ENCODE data around the gene PRXL2A.
"Not testable (repeated sequence)": the region's sequence is repeated elsewhere in the genome, so short reads cannot be mapped to it uniquely, and the experiment has no call there.

Gene PRXL2A

DNA sequence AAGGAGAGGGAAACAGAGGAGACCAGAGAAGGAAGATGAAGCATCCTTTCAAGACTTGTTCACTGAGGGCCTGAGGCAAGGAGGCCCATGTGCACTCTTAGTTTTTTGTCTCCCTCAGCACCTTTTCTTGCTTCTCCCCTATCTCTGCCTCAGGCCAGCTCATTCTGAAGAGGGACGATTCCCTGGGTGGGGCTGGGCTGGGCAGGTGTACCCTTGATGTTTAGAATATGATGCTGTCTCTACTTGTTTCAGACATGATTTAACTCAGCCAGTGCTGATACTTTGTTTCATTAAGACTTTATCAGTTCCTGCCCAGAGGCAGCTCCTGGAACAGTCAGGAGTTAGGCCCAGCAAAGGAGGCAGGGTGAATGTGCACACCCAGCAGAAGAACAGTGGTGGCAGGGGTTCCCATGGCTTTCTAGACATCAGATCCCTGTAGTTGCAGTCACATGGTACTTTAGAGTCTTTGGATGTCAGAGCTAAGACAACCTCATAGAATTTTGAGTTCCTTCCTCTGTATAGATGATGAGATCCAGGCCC is 3.4 kb downstream of the PRXL2A start:
- DNase-seq (ENCODE audit: low read depth): no peak

DNA sequence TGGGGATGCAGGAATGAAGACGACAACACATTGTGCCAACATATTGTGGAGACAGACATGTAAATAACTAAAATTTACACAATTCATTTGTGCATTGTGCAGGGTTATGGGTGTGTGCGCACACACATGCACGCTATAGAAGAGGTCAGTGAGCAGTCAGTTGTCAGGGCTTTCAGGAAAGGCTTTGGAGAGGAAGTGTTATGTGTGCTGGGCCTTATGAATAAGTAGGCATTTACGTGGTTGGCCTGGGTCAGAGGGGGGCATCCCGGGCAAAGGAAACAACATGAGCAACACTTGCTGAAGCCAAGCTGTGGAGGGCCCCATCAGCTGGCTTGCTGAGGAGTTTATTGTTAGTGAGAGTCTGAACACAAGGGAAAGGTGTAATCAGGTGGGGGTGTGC is 4.1 kb downstream of the PRXL2A start:
- no peak for DNase-seq (ENCODE audit: low read depth)

- DNase-seq (ENCODE audit: low read depth): no peak
Observed at GRCh38 chr10:80413271-80413996, 5.1 kb downstream of the PRXL2A start.

DNA sequence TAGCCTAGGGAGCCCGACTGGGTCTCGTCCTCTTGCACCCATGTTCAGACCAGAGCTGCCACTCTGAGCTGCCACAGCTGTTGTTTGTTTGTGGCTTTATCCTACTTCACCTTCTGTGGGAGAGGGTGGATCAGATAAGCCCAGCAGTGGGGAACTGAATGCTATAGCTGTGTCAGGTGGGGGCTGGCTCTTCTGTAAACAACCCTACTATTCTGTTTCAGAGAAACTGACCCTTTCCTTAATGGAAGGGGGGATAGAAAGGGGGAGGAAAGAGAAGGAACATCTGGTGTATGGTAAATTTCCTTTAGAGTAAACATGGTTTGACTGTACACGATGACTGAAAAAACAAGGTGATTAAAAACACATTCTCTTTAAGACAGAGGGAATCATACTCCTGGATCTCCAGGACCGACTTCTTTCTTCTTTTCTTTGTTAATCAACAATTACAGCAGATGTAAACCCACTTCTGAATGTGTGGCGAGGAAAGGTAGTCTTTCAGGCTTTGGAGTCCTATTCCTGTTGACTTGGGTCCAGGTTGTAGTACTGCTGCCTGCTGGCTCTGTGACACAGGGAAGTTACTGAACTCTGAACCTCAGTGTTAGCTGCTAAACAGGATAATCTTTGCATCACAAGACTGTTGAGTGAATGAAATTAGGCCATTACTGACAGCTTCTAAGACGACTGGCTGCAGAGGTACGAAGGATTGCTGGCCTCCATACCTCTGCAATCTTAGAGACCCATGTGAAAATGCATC is 6.0 kb downstream of the PRXL2A start:
- DNase-seq (ENCODE audit: low read depth): no peak

DNA sequence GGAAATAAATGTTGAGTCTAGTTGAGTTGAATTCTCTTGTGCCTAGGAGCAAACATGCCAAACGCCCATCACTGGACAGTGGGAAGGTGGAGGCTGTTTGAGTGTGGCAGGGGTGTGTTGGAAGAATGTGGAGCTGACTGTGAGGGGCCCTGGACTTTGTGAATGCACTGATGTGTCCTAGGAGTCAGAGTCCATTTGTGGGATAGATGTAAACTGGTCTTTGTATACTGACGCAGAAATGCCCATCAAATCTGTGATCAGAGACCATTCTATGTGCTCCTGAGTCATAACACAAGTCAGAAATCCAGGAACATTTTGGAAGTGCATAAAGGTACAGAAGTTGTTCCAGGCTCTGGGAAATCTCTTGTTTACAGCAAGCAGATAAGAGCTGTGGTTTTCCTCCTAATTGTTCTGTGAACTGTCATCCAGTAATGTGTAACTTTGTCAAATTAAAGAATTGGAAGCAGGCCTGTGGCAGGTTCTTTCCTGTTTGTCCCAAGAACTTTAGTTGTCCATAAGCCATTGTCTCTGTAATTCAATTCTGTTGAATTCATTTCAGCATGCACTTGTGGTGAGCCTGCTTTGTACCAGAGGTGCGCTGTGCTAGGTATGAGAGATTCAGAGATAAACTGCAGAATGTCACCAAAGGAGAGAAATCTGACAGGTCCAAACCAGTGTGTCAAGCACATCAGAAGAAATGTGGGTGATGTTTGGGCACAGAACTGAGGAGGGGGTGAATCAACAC is 7.6 kb downstream of the PRXL2A start:
- no peak for DNase-seq (ENCODE audit: low read depth)

GRCh38 chr10:80416479-80417098 is 8.2 kb downstream of the PRXL2A start:
- no peak for DNase-seq (ENCODE audit: low read depth)

GRCh38 chr10:80417256-80417655 is 8.9 kb downstream of the PRXL2A start:
- not testable (repeated sequence) for DNase-seq (ENCODE audit: low read depth)

DNA sequence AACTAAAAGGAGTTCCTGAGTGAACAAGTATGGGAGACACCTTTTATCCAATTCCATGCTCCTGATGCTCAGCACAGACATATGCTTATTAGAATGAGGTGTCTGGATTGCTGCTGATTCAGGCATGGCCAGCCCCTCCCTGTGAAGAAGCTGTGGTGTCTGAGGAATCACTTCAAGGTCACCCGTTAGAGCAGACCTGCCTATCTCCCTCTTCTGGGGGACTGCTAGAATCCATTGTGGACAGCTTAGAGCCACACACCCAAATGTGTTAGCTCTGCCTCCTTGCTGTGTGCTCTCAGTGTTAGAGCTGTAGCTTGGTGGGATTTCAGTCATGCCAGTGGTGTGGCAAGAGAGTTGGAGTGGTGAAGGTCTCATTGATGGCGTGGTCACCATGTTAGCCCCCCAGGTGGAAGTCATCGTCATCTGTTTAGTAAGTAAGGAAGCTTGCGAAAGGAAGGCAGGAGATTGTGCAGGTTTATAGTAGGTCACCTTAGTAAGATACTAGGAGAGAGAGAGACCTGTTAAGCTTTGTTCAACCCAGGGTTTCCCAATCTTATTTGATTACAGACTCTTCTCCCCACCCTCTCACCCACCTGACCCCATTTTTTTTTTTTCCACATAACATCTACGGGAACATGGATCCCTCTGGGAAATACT is 12.8 kb downstream of the PRXL2A start:
- DNase-seq (ENCODE audit: low read depth): no peak

DNA sequence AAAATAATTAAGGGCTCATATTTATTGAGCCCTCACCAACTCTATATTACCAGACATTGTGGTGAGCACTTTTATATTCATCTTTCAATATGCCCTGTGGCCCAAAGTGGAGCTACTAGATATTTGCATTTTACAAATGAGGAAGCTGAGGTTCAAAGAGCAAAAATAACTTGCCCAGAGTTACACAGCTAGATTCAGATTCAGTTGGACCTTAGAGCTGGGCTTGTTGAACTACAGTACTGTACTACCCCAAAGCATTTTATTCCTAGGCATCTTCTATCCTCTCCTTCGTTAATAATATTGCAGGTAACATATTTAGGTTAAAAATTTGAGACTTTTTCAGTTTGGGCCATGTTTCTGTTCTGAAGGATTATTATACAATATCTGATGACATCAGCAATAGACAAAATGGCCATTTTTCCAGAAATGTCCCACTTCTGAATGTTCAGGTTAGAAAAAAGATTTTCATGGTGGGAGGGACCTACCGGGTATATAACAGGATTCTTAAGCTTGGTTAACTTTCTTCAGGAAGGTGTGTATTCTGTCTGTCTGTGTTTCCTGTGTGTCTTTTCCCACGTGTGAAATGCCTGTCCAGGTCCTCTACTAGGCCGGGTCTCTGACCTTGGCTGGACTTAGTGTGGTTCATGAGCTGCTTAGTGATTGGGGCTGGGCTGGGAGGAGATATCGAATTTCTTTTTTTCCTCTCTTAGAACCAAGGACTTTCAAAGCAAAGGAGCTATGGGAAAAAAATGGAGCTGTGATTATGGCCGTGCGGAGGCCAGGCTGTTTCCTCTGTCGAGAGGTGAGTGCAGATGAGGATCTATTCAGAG is 13.6 kb downstream of the PRXL2A start:
- DNase-seq (ENCODE audit: low read depth): no peak

- no peak for DNase-seq (ENCODE audit: low read depth)
Observed at GRCh38 chr10:80425901-80426300, 17.6 kb downstream of the PRXL2A start.

- DNase-seq (ENCODE audit: low read depth): no peak
Observed at GRCh38 chr10:80427541-80427940, 19.2 kb downstream of the PRXL2A start.

DNA sequence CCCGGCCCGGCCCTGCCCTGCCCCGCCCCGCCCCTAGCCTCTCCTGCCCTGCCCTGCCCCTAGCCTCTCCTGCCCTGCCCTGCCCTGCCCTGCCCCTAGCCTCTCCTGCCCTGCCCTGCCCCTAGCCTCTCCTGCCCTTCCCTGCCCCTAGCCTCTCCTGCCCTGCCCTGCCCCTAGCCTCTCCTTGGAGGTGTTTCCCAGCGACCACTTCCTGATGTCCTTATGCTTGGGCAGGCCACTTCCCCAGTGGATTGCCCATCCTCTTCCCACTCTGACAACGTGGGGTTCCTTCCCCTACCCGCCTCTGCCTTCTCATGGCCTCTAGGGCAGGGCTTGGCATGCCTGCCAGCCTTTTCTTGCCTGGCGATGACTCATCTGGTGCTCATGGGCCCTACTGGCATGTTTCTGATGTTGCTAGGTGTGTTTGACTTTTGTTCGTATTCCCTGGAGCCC is 21.2 kb downstream of the PRXL2A start:
- no peak for DNase-seq (ENCODE audit: low read depth)

DNA sequence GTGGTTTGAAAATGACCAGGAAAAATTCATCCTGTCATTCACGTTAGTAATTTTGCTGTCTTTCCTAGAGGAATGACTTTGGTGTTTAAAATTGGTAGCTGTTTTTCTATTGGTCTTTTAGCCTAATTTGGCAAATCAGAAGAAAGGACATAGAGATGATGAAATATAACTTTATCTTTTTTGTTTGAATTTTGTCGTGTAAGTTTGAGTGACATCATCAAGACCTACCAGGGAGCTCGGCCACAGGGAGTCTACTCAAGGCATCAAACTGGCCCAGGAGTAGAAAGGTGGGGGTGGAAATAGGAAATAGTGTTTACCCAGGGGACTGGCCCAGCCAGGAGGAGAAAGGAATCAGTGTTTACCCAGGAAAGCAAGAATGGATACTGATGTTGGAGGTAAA is 24.8 kb downstream of the PRXL2A start:
- no peak for DNase-seq (ENCODE audit: low read depth)

GRCh38 chr10:80436446-80437098 is 28.2 kb downstream of the PRXL2A start:
- no peak for DNase-seq (ENCODE audit: low read depth)

DNA sequence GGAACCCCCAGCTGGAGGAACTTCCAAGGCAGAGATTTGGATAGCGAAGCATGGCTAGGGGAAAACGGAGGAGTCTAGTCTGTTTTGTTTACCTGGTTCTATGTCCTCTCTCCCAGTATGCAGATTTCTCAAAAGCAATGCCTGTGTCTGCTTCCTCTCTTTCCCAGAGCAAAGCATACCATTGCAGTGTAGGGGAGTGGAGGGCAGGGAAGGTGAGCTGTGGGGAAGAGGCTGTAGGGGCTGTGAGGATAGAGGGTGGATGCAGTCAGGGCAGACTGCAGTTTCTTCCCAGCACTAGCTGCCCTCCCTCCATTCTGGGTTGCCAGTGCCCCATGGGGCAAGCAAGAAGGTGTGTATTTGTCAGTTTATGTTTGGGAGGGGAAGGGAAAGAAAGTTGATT is 28.9 kb downstream of the PRXL2A start:
- DNase-seq (ENCODE audit: low read depth): no peak

- DNase-seq (ENCODE audit: low read depth): no peak
Observed at GRCh38 chr10:80441831-80442230, 33.5 kb downstream of the PRXL2A start.

DNA sequence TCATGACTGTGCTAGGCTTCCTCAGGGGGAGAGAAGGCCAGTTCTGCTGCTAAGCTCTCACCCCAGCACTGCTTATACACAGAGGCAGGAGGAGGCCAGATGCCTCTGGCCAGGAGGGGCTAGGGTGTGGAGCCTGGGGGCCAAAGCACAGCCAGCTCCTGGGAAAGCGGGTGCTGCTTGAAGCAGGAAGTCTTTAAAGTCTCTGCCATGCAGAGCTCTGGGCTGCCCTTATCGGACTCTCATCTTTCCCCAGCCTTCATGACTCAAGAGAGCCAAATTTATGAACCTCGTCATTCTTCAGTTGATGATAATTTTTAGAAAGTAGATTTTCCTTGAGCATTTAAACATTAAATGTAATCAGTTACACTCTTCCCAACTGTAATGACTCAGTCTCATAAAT is 34.5 kb downstream of the PRXL2A start:
- DNase-seq (ENCODE audit: low read depth): no peak

GRCh38 chr10:80443531-80443974 is 35.2 kb downstream of the PRXL2A start:
- no peak for DNase-seq (ENCODE audit: low read depth)

DNA sequence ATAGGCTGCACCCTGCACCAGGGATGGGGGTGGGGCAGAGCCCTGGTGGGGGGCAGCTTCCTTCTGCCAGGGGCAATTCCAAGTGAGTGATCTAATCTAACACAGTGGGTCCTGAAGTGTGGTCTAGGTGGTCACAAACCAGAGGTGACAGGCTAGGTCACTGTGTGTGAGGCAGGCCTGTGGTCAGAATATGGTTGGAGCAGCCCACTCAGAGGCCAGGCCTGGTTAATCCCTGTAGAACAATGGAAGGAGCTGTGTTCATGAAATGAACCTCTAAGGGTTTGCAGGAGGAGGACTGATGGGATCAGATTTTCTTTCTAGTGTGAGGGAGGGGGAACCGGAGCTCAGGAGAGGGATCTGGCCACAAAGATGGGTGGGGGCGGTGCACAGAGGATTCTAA is 35.8 kb downstream of the PRXL2A start:
- DNase-seq (ENCODE audit: low read depth): no peak

All from activated T-cell treated with anti-CD3 and anti-CD28 coated beads for 24 hours (primary cell).